GM12872 (cell line): ENCODE measurements around the gene BPIFB6.

Source experiments
- TF ChIP-seq, protein P1 (sequence below): IDR thresholded peaks from 3 replicates; pipeline ENCODE4 v1.5.1; 2011; ENCODE audit warnings: low read depth, mild to moderate bottlenecking, low read length, moderate library complexity; ENCODE audit not compliant: insufficient read depth

Gene BPIFB6

DNA sequence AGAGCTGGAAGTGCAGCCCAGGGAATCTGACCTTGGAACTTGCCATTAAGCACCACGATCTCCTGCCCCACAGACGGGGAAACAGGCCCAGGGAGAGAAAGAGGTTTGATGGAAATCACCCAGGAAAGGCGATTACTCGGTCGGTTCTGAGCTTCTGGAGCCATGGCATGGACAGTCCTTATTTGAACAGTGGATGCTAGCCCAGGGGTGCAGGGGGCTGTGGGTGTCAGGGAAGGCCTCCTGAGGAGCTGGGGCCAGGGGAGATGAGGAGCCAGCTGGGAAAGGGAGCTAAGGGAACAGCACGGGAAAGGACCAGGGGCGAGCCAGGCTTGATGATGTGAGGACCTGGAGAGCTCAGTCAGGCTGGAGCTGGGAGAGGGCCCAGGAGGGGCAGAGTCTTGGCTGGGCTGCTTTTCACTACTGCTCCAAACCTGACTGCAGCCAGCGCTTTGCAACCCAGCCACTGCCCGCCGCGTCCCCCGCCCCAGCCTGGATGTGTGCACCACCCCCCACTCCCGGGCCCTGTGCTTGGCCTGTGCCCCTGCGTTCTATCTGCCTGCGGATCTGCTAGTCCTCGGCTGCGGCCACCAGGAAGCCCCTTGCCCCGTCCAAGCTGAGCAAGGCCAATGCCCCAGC, 45.0 kb upstream of the BPIFB6 start:
- TF ChIP-seq, protein P1, sequence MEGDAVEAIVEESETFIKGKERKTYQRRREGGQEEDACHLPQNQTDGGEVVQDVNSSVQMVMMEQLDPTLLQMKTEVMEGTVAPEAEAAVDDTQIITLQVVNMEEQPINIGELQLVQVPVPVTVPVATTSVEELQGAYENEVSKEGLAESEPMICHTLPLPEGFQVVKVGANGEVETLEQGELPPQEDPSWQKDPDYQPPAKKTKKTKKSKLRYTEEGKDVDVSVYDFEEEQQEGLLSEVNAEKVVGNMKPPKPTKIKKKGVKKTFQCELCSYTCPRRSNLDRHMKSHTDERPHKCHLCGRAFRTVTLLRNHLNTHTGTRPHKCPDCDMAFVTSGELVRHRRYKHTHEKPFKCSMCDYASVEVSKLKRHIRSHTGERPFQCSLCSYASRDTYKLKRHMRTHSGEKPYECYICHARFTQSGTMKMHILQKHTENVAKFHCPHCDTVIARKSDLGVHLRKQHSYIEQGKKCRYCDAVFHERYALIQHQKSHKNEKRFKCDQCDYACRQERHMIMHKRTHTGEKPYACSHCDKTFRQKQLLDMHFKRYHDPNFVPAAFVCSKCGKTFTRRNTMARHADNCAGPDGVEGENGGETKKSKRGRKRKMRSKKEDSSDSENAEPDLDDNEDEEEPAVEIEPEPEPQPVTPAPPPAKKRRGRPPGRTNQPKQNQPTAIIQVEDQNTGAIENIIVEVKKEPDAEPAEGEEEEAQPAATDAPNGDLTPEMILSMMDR = no peak

DNA sequence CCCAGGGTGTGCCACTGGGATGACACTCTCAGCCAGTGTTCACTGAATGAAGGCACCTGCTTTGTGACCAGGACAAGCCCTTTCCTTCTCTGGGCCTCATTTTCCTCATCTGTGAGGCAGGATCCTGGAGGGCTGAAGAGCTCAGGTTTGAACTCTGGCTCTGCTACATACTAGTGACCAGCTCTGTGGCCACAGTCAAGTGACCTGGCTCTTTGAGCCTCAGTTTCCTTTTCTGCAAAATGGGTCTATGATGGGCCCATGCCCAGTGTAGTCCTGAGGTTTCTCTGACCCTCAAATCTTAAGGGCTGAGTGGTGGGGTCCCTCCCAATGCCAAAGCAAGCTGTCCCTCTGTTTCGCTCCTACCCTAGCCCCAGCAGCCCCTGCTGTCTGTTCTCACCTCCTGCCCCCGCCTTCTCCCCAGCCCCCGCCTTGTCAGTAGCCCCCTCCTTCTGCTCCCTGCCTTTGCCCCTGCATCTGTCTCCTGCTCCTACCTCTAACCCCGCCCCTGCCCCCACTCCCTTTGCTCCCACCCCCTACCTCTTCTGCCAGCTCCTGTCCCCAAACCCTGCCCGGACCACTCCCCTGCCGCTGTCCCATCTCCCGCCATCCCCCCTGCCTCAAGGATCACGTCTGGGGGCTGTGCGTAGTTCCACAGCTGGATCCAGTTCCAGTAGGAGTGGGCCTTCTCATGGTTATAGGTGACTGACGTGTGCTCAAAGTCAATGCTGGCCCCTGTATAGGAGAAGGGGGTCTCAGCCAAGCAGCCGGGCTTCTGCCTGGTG, 44.2 kb upstream of the BPIFB6 start:
- TF ChIP-seq, protein P1 = no peak

DNA sequence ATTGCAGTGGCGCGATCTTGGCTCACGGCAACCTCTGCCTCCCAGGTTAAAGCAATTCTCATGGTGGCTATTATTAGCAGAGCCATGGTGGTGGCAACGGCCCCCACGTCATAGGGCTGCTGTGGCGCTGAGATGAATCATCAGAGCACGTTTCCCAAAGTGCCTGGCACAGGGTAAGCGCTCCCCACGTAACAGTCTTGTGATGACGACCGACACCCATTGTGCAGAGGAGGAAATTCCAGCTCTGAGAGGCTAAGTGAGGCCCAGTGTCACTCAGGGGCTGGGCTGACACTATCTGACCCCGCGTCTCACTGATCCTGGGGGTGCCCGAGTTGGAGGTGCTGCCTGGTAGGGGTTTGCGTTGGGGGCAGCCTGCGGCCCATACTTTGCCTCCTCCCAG, 43.4 kb upstream of the BPIFB6 start:
- TF ChIP-seq, protein P1 = no peak

DNA sequence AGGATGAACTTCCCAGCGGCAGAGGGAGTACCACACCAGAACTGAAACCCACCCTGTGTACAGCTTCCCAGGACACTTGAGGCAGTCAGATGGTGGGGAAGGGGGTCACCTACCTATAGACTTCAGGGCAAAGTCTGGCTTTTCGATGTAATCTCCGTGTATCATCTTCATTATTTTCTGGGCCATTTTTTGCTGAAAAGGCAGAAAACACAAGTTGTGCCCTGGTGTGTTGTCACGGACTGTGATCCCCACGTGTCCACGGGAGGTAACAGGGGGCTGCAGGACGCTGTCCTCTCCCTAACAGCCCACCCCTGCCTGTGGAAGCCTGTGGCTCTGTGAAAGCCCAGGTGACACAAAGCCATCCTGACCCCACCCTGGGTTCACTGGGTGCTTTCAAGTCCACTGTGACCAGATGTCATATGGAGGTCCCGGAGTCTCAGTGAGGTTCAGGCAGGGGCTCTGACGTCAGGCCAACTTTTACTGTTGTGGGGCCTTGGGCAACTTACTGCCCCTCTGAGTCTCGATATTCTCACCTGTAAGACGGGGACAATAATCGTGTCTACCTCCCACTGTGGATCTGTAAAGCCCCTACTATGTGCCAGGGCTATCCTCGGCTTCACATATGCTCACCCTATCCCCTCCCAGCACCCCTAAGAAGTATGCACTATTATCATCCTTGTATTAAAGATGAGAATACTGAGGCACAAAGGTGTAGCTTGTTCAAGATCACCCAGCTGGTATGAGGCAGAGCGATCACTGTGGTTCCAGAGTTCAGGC, 41.8 kb upstream of the BPIFB6 start:
- TF ChIP-seq, protein P1 = no peak

DNA sequence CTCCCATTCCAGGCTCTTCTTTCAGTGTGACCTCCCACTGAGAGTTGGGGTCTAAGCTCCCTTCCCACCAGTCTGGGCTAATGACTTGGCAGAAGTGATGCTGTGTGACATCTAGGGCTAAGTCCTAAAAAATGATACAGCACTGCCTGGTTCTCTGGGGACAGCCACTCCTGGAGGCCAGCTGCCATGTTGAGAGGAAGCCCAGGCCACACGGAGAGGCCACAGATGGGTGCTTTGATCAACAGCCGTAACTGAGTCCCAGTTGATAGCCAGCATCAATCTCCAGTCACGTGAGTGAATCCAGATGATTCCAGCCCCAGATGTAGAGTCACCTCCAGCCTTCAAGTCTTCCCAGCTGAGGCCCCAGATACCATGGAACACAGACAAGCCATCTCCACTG, 41.0 kb upstream of the BPIFB6 start:
- TF ChIP-seq, protein P1 = no peak

DNA sequence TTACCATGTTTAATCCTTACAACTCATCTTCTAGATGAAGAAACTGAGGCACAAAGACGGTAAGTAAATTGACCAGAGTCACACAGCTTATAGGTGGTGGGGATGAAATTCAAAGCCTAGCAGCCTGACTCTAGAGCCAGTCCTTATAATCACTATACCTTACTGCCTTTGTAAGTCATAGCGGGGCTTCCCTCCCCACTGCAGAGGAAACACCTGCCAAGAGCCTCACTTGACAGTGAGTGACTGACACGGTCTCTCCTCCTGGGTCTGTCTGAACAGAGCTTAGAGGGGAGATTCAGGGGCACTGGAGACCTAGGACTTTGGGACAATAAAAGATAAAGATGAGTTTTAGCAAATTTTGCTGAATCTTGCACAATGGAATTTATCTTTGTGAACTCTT, 40.1 kb upstream of the BPIFB6 start:
- TF ChIP-seq, protein P1 = no peak

DNA sequence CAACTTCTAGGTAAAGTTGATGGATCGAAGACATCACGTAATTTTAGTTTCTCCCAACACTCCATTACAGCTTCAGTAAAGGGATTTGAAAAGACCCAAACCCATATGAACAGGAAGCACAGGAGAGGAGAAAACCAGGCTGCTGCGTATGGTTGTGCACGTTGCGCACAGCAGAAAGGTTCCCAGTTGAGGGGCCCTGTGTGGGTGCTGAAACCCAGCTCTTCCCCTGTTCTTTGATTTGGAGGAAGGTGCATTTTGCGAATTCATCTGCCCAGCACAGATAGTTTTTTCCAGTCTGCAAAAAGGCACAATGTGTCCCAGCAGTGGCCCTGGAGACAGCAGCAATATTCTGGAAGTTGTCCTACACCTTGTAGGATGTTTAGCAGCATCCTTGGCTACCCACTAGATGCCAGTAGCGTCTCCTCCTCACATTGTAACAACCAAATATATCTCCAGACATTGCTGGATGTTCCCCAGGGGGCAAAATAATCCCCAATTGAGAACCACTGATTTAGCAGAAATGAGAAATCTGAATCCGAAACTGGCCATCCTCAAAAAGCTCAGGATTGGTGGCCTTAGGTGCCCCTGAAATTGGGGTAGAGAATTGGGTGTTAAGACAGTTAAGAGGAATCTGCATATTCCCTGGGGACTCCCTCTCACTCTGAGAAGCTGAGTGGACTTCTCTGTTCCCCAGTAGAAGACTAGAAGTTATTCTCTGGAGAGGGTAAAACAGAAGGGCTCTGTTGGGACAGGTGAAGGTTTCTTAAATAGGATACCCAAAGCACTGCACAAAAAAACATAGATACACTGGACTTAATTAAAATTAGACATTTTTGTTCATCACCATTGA, 39.4 kb upstream of the BPIFB6 start:
- TF ChIP-seq, protein P1 = no peak
